Liver (tissue), 9 donors: Measurements from ENCODE around the gene PRDM8. TPM values are rescaled to one million over a fixed set of nuclear protein-coding genes. Genes with fewer than 3 reads are reported as not detected.
"Not testable (repeated sequence)": the region's sequence is repeated elsewhere in the genome, so short reads cannot be mapped to it uniquely, and the experiment has no call there.

ENCODE experiments used
- DNase-seq: peaks from one replicate; pipeline ENCODE4 v3.0.0-alpha.2; 2017; ENCODE audit warnings: low spot score
- H3K27ac ChIP-seq, 2 donors: one replicate each; pipeline ENCODE4 v1.7.0; 2013; ENCODE audit warnings: inconsistent platforms in 2 of 2, low read length in 2 of 2, control low read depth in 1 of 2, low read depth in 1 of 2, mild to moderate bottlenecking in 1 of 2
- H3K27me3 ChIP-seq, 4 donors: one replicate each; pipeline versions ENCODE4 v1.6.1 to v1.7.0; 2013; ENCODE audit warnings: low read length in 3 of 4, inconsistent platforms in 1 of 4, mild to moderate bottlenecking in 1 of 4, moderate library complexity in 1 of 4; ENCODE audit not compliant: control insufficient read depth in 4 of 4, insufficient read depth in 4 of 4
- H3K36me3 ChIP-seq, 4 donors: one replicate each; pipeline versions ENCODE4 v1.6.1 to v1.7.0; 2013; ENCODE audit warnings: low read length in 3 of 4, mild to moderate bottlenecking in 3 of 4, low read depth in 1 of 4, moderate library complexity in 1 of 4; ENCODE audit not compliant: control insufficient read depth in 4 of 4, insufficient read depth in 3 of 4
- H3K4me1 ChIP-seq, 4 donors: one replicate each; pipeline versions ENCODE4 v1.6.1 to v1.7.0; 2013; ENCODE audit warnings: low read length in 3 of 4, mild to moderate bottlenecking in 3 of 4, moderate library complexity in 1 of 4; ENCODE audit not compliant: control insufficient read depth in 4 of 4, insufficient read depth in 4 of 4
- H3K4me3 ChIP-seq, 3 donors: one replicate each; pipeline versions ENCODE4 v1.6.1 to v1.7.0; 2013; ENCODE audit warnings: low read length in 3 of 3, control low read depth in 1 of 3, low read depth in 1 of 3, mild to moderate bottlenecking in 1 of 3
- H3K9ac ChIP-seq, 2 donors: one replicate each; pipeline ENCODE4 v1.7.0; 2013; ENCODE audit warnings: low read length in 2 of 2, mild to moderate bottlenecking in 2 of 2, moderate library complexity in 2 of 2, control low read depth in 1 of 2, low read depth in 1 of 2
- H3K9me3 ChIP-seq, 4 donors: one replicate each; pipeline versions ENCODE4 v1.6.1 to v1.7.0; 2013; ENCODE audit warnings: low read length in 3 of 4; ENCODE audit not compliant: control insufficient read depth in 4 of 4
- EGR1 ChIP-seq, 2 donors: IDR thresholded peaks; 2 replicates each; pipeline ENCODE4 v1.6.1; 2016 to 2018; ENCODE audit warnings: antibody characterized with exemption in 2 of 2, low read depth in 2 of 2
- FOXA1 ChIP-seq: IDR thresholded peaks from 2 replicates; pipeline ENCODE4 v1.6.1; 2016; ENCODE audit warnings: antibody characterized with exemption
- FOXA2 ChIP-seq: IDR thresholded peaks from 2 replicates; pipeline ENCODE4 v1.6.1; 2016; ENCODE audit warnings: antibody characterized with exemption
- GABPA ChIP-seq, 2 donors: IDR thresholded peaks in 1 of 2; conservative IDR thresholded peaks in 1 of 2; 2 replicates each; pipeline ENCODE4 v1.6.1; 2016; ENCODE audit warnings: antibody characterized with exemption in 2 of 2, mild to moderate bottlenecking in 1 of 2, moderate library complexity in 1 of 2
- HNF4A ChIP-seq, 2 donors: conservative IDR thresholded peaks; 2 replicates each; pipeline ENCODE4 v1.6.1; 2016; ENCODE audit warnings: antibody characterized with exemption in 2 of 2, mild to moderate bottlenecking in 2 of 2
- HNF4G ChIP-seq: IDR thresholded peaks from 2 replicates; pipeline ENCODE4 v1.6.1; 2016; ENCODE audit warnings: antibody characterized with exemption
- JUND ChIP-seq, 2 donors: IDR thresholded peaks; 2 replicates each; pipeline ENCODE4 v1.6.1; 2016; ENCODE audit warnings: antibody characterized with exemption in 2 of 2
- MAX ChIP-seq: IDR thresholded peaks from 2 replicates; pipeline ENCODE4 v1.6.1; 2016; ENCODE audit warnings: antibody characterized with exemption
- NR2F2 ChIP-seq: IDR thresholded peaks from 2 replicates; pipeline ENCODE4 v1.6.1; 2016; ENCODE audit warnings: antibody characterized with exemption
- RAD21 ChIP-seq, 2 donors: IDR thresholded peaks; 2 replicates each; pipeline ENCODE4 v1.6.1; 2016; ENCODE audit warnings: antibody characterized with exemption in 2 of 2, mild to moderate bottlenecking in 2 of 2
- REST ChIP-seq: IDR thresholded peaks from 2 replicates; pipeline ENCODE4 v1.6.1; 2016; ENCODE audit warnings: antibody characterized with exemption, mild to moderate bottlenecking
- RXRA ChIP-seq, 2 donors: IDR thresholded peaks; 2 replicates each; pipeline ENCODE4 v1.6.1; 2017 to 2018; ENCODE audit warnings: antibody characterized with exemption in 2 of 2, mild to moderate bottlenecking in 1 of 2
- SP1 ChIP-seq: IDR thresholded peaks from 2 replicates; pipeline ENCODE4 v1.6.1; 2018; ENCODE audit warnings: antibody characterized with exemption, mild to moderate bottlenecking
- TAF1 ChIP-seq: conservative IDR thresholded peaks from 2 replicates; pipeline ENCODE4 v1.6.1; 2016; ENCODE audit warnings: antibody characterized with exemption, mild to moderate bottlenecking
- YY1 ChIP-seq: IDR thresholded peaks from 2 replicates; pipeline ENCODE4 v1.6.1; 2016; ENCODE audit warnings: antibody characterized with exemption, mild to moderate bottlenecking
- ZBTB33 ChIP-seq: IDR thresholded peaks from 2 replicates; pipeline ENCODE4 v1.6.1; 2016; ENCODE audit warnings: antibody characterized with exemption
- WGBS: extraction: QIAGEN DNeasy Blood & Tissue Kit; methylation state at CpG from one replicate; pipeline ENCODE4 v1.1.7; 2013; 5-methylcytosine and 5-hydroxymethylcytosine counted together
- polyA plus RNA-seq, 2 donors: library from polyadenylated mRNA; stranded (reverse) in 1 of 2; unstranded in 1 of 2; fragments of 200-250 nt in 1 of 2; fragments of >200 nt in 1 of 2; fragmentation: Nextera tagmentation in 1 of 2; extraction: Ambion mirVana in 1 of 2; gene quantifications; one replicate each; pipeline versions ENCODE4 v1.2.1 to v1.2.3, GENCODE V29; 2013 to 2015
- total RNA-seq, 2 donors: library from RNA; depleted of rRNA; stranded (reverse); fragments of >200 nt; gene quantifications; one replicate each; pipeline ENCODE4 v1.2.3, GENCODE V29; 2014
- TF ChIP-seq, protein P1 (sequence below): IDR thresholded peaks from 2 replicates; pipeline ENCODE4 v1.6.1; 2016; ENCODE audit warnings: antibody characterized with exemption
- TF ChIP-seq, protein P2 (sequence below): fragments of 150-350 bp; IDR thresholded peaks from 2 replicates; pipeline ENCODE4 v1.5.1; 2017; ENCODE audit warnings: improper control_type of control experiment, low read depth, low read length; ENCODE audit not compliant: missing input control
- donor health status: healthy.
- donor health status: healthy.
- donor health status: healthy.
- donor health status: healthy.
- donor health status: healthy.

The PRDM8 gene
- total and polyA plus RNA-seq, 4 donors, result 0.05 to 0.14 (median 0.08) TPM; not detected in 1

DNA sequence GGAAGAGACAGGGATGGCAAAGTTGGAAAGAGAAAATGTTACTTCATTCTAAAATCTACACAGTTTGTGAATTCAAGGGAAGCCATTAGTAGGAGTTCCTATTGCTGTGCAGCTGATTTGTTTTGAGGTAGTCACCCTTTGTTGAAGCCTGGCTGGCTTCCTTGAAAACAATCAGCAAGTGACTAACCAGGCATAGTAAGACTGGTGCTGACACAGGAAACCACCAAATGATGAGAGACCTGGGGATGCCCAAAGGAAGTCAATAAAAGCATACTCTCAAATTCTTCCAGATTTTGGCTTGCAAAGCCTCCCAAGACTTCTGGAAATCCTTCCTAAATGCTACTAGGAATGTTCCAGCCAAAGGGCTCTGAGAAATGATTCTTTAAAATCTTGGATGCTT is 23.9 kb upstream of the PRDM8 start:
- TF ChIP-seq MAX (no peak), FOXA2 (no peak), RAD21 (IDR thresholded peaks at IDR 0.05) (no peak), EGR1 (IDR thresholded peaks at IDR 0.05; ENCODE audit: low read depth in 2 of 2) (no peak), JUND (IDR thresholded peaks at IDR 0.05) (no peak), FOXA1 (no peak), ZBTB33 (no peak), TAF1 (no peak), YY1 (no peak)
- Histone ChIP-seq H3K9me3 (peaks cover 0 to 2% (median under 1%) of the 10 kb centered on the region in 4 donors), H3K27ac (no peak overlapping the region), H3K4me3 (no peak overlapping the region), H3K9ac (no peak overlapping the region), H3K36me3 (no peaks in the 10 kb centered on the region), H3K4me1 (no peaks in the 10 kb centered on the region), H3K27me3 (peaks cover 0 to 4% (median 0%) of the 10 kb centered on the region in 4 donors)
- DNase-seq, result no peak

GRCh38 chr4:80173841-80174240 is 23.5 kb upstream of the PRDM8 start:
- DNase-seq, result no peak
- Histone ChIP-seq H3K9me3 (peaks cover 0 to 3% (median 1%) of the 10 kb centered on the region in 4 donors), H3K36me3 (no peaks in the 10 kb centered on the region), H3K4me3 (no peak overlapping the region), H3K27ac (no peak overlapping the region), H3K27me3 (peaks cover 0 to 3% (median 0%) of the 10 kb centered on the region in 4 donors), H3K9ac (no peak overlapping the region), H3K4me1 (no peaks in the 10 kb centered on the region)
- WGBS, result 78% methylated on average over 2 of the region's 2 CpGs
- no peak for TF ChIP-seq RAD21 (IDR thresholded peaks at IDR 0.05)
- TF ChIP-seq RXRA (IDR thresholded peaks at IDR 0.05), result no peak
- no peak for TF ChIP-seq REST
- TF ChIP-seq, protein P1, sequence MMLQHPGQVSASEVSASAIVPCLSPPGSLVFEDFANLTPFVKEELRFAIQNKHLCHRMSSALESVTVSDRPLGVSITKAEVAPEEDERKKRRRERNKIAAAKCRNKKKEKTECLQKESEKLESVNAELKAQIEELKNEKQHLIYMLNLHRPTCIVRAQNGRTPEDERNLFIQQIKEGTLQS, result no peak
- TF ChIP-seq YY1, result no peak
- no peak for TF ChIP-seq JUND (IDR thresholded peaks at IDR 0.05)
- no peak for TF ChIP-seq FOXA2
- no peak for TF ChIP-seq HNF4A (conservative IDR thresholded peaks at IDR 0.05)
- TF ChIP-seq FOXA1, result no peak
- no peak for TF ChIP-seq MAX
- TF ChIP-seq SP1, result no peak
- no peak for TF ChIP-seq NR2F2
- TF ChIP-seq EGR1 (IDR thresholded peaks at IDR 0.05; ENCODE audit: low read depth in 2 of 2), result no peak
- no peak for TF ChIP-seq GABPA (IDR thresholded peaks at IDR 0.05 in 1 of 2, conservative IDR thresholded peaks at IDR 0.05 in 1 of 2)
- no peak for TF ChIP-seq ZBTB33
- TF ChIP-seq HNF4G, result no peak
- no peak for TF ChIP-seq TAF1
- TF ChIP-seq, protein P2, sequence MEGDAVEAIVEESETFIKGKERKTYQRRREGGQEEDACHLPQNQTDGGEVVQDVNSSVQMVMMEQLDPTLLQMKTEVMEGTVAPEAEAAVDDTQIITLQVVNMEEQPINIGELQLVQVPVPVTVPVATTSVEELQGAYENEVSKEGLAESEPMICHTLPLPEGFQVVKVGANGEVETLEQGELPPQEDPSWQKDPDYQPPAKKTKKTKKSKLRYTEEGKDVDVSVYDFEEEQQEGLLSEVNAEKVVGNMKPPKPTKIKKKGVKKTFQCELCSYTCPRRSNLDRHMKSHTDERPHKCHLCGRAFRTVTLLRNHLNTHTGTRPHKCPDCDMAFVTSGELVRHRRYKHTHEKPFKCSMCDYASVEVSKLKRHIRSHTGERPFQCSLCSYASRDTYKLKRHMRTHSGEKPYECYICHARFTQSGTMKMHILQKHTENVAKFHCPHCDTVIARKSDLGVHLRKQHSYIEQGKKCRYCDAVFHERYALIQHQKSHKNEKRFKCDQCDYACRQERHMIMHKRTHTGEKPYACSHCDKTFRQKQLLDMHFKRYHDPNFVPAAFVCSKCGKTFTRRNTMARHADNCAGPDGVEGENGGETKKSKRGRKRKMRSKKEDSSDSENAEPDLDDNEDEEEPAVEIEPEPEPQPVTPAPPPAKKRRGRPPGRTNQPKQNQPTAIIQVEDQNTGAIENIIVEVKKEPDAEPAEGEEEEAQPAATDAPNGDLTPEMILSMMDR, result no peak

DNA sequence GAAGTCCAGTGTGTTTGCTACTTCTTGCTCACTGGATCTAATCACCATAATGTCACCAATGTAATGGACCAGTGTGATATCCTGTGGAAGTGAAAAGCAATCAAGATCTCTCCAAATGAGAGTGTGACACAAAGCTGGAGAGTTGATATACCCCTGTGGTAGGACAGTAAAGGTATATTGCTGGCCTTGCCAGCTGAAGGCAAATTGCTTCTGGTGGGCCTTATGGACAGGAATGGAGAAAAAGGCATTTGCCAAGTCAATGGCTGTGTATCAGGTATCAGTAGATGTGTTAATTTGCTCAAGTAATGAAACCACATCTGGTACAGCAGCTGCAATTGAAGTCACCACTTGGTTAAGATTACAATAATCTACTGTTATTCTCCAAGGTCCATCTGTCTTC is 19.5 kb upstream of the PRDM8 start:
- not testable (repeated sequence) for H3K4me3 ChIP-seq

More for the DNA sequence above, 19.5 kb upstream of the PRDM8 start:
- H3K27ac ChIP-seq, H3K9ac ChIP-seq, H3K27me3 ChIP-seq, H3K36me3 ChIP-seq, H3K9me3 ChIP-seq, H3K4me1 ChIP-seq, DNase-seq: not testable (repeated sequence)
